NK-92 (cell line): ENCODE measurements around the gene EPSTI1.

Source experiments
- DNase-seq: peaks from one replicate; lab custom pipeline; 2025; ENCODE audit not compliant: unreplicated experiment; lab: John Stamatoyannopoulos, UW

EPSTI1 gene

DNA sequence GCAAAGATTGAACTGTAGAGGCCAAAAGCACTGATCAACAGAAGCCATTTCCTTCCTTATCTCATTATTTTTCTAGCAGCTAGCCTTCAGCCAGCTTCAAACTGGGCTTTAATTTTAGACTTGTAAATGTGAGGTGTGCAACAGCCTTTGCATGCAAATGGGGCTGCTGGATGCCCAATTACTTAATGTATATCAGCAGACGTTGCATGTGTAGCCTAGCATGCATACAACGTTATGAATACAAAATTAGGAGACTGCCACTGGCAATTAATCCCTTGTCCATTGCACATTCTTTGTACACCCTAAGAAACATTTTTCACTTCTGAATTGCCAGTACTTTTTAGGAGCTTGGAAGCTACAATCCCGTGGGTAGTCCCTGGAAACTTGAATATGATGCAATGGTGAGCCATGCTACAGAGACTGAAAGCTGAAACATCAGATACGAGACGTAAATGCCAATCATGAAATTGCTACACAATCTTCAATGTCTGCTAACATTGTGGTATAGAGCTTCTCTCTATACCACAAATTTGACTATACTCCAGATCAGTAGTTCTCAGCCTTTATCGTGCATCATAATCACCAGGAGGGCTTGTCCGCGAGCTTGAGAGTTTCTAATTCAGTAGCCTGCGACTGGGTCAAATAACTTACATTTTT, 20.2 kb downstream of the EPSTI1 start:
- DNase-seq, result no peak

DNA sequence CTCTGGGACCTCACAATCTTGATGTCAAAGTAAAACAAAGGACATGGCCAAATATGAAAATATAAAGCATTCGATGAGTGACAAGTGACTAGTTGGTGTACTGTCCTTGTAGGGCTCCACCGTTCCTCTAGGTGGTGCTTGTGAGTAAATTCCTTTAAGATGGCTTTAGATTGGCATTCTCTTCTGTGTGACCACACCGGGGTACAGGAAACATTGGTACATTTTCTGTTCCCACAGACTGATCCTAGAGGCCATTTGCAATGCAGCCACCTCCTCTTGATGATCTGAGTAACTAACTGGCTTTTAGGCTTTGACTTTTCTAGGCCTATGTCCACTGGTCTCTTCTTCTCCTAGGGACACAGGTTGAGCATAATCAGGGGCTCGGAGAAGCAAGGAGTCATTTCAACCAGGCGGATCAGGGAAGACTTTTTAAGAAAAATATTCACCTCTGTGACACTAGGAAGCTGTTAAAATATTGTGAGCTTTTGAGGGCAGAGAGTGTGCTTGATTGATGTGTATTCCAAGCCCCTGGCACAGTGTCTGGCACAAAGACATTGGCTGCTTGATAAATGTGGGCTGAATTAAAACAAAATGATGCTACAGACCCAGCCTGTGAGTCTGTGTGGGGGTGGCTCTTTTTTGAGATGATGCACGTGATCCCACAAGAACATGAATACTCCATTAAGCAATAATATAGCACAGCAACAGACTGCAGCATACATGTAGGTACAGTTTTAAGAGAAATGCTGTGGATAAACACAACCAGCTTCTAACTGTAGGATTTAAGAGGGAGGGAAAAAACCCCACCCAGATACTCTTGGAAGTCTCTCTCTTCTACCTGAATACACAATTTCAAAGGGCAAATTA, 21.0 kb downstream of the EPSTI1 start:
- no peak for DNase-seq

DNA sequence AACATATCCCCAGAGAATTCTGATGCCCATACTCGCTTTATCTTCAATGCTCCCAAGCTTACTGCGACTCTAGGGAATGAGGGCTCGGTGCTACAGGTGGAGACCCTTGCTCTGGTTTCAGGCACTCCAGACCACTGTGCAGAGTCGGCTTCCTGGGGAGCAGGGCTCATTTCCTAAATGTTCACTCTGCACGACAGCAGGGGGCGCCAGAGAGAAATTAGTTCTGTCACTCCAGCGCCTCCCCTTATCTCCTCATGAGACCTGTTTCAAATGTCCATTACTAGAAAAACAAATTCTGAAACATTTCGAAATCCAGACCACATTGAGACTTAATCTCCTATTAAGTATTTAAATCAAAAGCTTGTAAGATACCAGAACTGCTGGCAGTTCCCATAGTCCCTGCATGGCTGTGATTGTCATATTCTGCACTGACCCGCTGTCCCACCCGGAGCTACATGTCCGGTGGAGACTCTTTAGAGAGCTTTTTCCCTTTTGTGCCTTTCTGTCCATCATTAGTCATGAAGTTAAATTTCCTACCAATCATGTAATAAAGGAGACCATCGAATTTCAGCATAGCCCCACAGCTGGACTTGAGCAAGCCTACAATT, 22.4 kb downstream of the EPSTI1 start:
- no peak for DNase-seq

DNA sequence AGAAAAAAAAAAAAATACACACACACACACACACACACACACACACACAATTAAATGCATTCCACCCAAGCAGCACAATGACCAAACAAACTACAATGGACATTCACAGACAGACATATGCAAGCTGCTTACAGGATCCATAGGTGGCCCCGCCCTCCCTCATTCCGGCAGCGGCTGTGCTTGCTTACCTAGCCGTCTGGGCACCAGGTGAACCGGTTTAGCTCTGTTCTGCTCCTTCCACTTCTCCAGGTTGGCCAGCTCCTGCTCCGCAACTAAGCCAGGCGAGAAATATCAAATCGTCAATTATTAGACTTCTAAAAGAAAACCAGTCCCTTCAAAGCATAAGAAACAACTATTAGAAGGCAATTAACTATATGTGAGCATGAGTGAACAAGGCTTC, 23.1 kb downstream of the EPSTI1 start:
- no peak for DNase-seq

- no peak for DNase-seq
These were observed 24.4 kb downstream of the EPSTI1 start for GRCh38 chr13:42967660-42968059.

- no peak for DNase-seq
These were observed 26.8 kb downstream of the EPSTI1 start for GRCh38 chr13:42965281-42965680.

GRCh38 chr13:42964761-42965161, 27.3 kb downstream of the EPSTI1 start:
- no peak for DNase-seq

DNA sequence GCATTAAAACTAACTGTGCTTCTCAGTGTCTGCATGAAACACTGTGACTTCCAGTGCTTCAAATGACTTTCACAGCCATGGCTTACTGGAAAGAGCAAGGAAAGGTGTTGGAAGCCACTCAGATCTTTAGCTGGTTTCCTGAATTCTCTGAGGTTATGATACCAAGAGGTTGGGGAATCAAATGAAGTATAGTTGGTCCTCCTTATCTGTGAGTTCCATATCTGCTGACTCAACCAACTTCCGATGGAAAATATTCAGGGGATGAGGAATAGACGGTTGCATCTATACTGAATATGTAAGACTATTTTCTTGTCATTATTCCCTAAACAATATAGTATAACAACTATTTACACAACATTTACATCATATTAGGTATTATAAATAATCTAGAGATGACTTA, 32.4 kb downstream of the EPSTI1 start:
- no peak for DNase-seq

- no peak for DNase-seq
These were observed 34.2 kb downstream of the EPSTI1 start for GRCh38 chr13:42957881-42958280.

- DNase-seq, result no peak
These were observed 41.9 kb downstream of the EPSTI1 start for GRCh38 chr13:42950181-42950580.

GRCh38 chr13:42947925-42948324, 44.1 kb downstream of the EPSTI1 start:
- no peak for DNase-seq

DNA sequence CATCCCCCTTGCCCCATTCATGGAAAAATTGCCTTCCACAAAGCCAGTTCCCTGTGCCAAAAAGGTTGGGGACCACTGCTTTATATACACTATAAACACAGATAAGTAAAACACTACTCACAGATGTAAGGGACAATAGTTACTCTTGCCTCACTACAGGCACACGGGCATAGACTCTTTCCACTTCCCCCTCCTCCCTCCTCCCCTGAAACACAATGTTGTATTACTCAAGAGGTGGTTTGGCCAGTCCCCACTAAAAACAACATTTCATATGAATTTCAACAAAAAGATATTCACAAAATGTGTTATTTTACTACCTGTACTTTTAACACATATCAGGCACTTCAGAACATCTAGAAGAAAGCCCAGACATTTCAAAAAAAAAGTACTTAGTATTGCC, 45.1 kb downstream of the EPSTI1 start:
- no peak for DNase-seq

- DNase-seq, result no peak
These were observed 62.0 kb downstream of the EPSTI1 start for GRCh38 chr13:42929886-42930535.

DNA sequence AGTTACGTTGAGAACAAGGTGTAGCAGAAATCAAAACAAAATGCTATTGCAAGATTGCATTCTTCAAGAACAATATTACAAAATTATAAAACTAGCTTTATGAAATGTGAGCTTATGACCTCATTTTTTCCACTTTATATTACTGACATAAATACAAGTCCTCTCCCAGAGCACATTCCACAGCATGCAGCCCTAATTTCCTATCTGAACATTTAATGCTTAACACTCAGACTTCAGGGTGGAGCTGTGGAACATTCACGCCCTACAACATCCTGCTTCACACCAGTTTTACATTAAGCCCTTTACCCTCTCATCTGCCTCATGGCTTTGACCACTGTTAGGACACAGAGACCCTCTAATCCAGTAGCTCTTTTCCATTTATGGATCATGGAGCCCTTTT, 65.5 kb downstream of the EPSTI1 start:
- DNase-seq, result no peak

DNA sequence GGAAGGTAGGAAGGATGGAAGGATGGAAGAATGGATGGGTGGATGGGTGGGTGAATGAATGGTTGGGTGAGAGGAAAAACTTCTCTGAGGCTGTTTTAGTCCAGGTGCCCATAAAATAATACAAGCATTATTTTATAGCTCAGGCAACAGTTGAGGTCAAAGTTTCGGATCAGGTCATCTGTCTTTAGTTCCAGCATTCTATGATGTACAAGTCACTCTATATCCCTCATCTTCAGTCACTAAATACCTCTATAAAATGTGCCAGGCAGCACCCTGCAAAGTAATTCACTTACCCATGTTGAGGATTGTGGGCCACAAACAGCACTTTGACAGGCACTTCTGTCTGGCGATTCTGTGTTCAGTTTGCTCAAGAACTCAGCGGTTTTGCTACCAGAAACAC, 66.0 kb downstream of the EPSTI1 start:
- DNase-seq, result no peak

DNA sequence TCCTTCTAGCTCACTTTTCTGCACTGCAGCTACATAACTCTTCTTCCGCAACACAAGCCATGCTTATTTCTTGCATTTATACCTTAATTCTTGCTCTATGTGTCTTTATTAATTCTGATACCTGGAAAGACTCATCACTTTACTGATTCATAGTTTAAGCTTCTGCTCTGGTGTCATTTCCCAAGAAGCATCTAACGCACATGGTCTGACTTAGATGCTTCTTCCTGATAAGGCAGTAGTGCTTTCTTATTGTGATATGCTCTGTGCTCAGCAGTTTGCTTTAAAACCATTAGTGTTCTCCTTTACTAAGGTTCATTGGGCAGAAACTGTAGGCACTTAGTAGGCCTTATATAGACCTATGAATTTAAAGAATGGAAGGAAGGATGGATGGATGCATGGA, 66.4 kb downstream of the EPSTI1 start:
- DNase-seq, result no peak

- DNase-seq, result no peak
These were observed 67.7 kb downstream of the EPSTI1 start for GRCh38 chr13:42924344-42924743.

GRCh38 chr13:42907745-42908144, 84.3 kb downstream of the EPSTI1 start:
- DNase-seq, result no peak

DNA sequence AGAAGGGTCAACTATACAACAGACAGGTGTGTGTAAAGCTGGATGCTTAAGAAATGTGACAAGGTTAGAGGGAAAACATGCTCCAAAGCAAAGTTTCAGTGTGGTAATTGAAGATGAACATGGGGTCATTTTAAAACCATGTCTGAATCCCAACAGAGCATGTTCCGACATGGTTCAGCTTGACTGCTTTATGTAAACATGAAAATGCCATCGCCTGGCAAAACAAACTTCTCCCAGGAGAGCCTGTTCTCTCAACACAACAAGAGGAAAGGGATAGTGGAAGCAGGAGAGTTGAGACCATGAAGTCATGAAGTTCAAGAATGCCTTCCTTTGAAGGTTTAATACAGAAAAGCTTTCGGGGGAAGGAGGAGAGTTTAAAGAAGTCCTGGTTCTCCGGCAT, 85.8 kb downstream of the EPSTI1 start:
- no peak for DNase-seq

GRCh38 chr13:42905579-42905978, 86.5 kb downstream of the EPSTI1 start:
- DNase-seq, result no peak

GRCh38 chr13:42899266-42899665, 92.8 kb downstream of the EPSTI1 start:
- no peak for DNase-seq

- no peak for DNase-seq
These were observed 96.3 kb downstream of the EPSTI1 start for GRCh38 chr13:42895776-42896175.
